ENCODE results near the gene OMP.

GRCh38 chr11:77107950-77108349, 5.3 kb downstream of the OMP start:
- TF ChIP-seq, protein P1, sequence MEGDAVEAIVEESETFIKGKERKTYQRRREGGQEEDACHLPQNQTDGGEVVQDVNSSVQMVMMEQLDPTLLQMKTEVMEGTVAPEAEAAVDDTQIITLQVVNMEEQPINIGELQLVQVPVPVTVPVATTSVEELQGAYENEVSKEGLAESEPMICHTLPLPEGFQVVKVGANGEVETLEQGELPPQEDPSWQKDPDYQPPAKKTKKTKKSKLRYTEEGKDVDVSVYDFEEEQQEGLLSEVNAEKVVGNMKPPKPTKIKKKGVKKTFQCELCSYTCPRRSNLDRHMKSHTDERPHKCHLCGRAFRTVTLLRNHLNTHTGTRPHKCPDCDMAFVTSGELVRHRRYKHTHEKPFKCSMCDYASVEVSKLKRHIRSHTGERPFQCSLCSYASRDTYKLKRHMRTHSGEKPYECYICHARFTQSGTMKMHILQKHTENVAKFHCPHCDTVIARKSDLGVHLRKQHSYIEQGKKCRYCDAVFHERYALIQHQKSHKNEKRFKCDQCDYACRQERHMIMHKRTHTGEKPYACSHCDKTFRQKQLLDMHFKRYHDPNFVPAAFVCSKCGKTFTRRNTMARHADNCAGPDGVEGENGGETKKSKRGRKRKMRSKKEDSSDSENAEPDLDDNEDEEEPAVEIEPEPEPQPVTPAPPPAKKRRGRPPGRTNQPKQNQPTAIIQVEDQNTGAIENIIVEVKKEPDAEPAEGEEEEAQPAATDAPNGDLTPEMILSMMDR (IDR thresholded peaks at IDR 0.05) = no peak
- TF ChIP-seq POLR2AphosphoS5 (IDR thresholded peaks at IDR 0.05) = no peak
